SW 1271 (cell line): ENCODE measurements around the gene OSBPL6.
"Not testable (repeated sequence)": the region's sequence is repeated elsewhere in the genome, so short reads cannot be mapped to it uniquely, and the experiment has no call there.

ENCODE experiments used
- DNase-seq, 2 experiments: peaks; one replicate each; lab custom pipeline; 2025; lab: John Stamatoyannopoulos, UW

Gene OSBPL6

GRCh38 chr2:178401994-178402437, 207.7 kb downstream of the OSBPL6 start:
- DNase-seq, result no peak

GRCh38 chr2:178403671-178404306, 209.5 kb downstream of the OSBPL6 start:
- DNase-seq, result no peak

GRCh38 chr2:178404368-178404767, 210.1 kb downstream of the OSBPL6 start:
- peak in 1 of 2 experiments; percentile 32 for DNase-seq

- no peak for DNase-seq
Measured at GRCh38 chr2:178409261-178409660, 214.9 kb downstream of the OSBPL6 start.

- no peak for DNase-seq
Measured at GRCh38 chr2:178412047-178412446, 217.7 kb downstream of the OSBPL6 start.

- DNase-seq, result not testable (repeated sequence)
Measured at GRCh38 chr2:178412453-178412852, 218.1 kb downstream of the OSBPL6 start.

GRCh38 chr2:178413472-178414265, 219.4 kb downstream of the OSBPL6 start:
- DNase-seq, result no peak

GRCh38 chr2:178414266-178415247, 220.2 kb downstream of the OSBPL6 start:
- peak; percentile 52 to 69 for DNase-seq

GRCh38 chr2:178415979-178416378, 221.7 kb downstream of the OSBPL6 start:
- no peak for DNase-seq

- DNase-seq, result no peak
Measured at GRCh38 chr2:178417916-178418315, 223.6 kb downstream of the OSBPL6 start.

GRCh38 chr2:178418426-178418825, 224.1 kb downstream of the OSBPL6 start:
- DNase-seq, result no peak

GRCh38 chr2:178419123-178419522, 224.8 kb downstream of the OSBPL6 start:
- peak in 1 of 2 experiments; percentile 20 for DNase-seq

- no peak for DNase-seq
Measured at GRCh38 chr2:178420463-178420999, 226.2 kb downstream of the OSBPL6 start.

- no peak for DNase-seq
Measured at GRCh38 chr2:178422097-178422496, 227.8 kb downstream of the OSBPL6 start.

GRCh38 chr2:178423746-178424145, 229.4 kb downstream of the OSBPL6 start:
- DNase-seq, result not testable (repeated sequence)

- no peak for DNase-seq
Measured at GRCh38 chr2:178425255-178425827, 231.0 kb downstream of the OSBPL6 start.

GRCh38 chr2:178426388-178426787, 232.1 kb downstream of the OSBPL6 start:
- DNase-seq, result no peak

GRCh38 chr2:178427458-178427857, 233.1 kb downstream of the OSBPL6 start:
- no peak for DNase-seq

- no peak for DNase-seq
Measured at GRCh38 chr2:178428396-178428806, 234.1 kb downstream of the OSBPL6 start.

- DNase-seq, result no peak
Measured at GRCh38 chr2:178429336-178429735, 235.0 kb downstream of the OSBPL6 start.

GRCh38 chr2:178436662-178437061, 242.3 kb downstream of the OSBPL6 start:
- no peak for DNase-seq
